Activated naive CD8-positive, alpha-beta T cell treated with anti-CD3 and anti-CD28 coated beads for 36 hours (primary cell): ENCODE measurements around the gene COLGALT1. TPM values are rescaled to one million over a fixed set of nuclear protein-coding genes. Genes with fewer than 3 reads are reported as not detected.

ENCODE experiments used
- DNase-seq: peaks from one replicate; pipeline ENCODE4 v3.0.0; 2021
- H3K27ac Mint-ChIP-seq: one replicate; pipeline ENCODE4 v1.8.0; 2022; ENCODE audit warnings: mild to moderate bottlenecking, moderate library complexity, mixed read lengths
- H3K27me3 Mint-ChIP-seq: one replicate; pipeline ENCODE4 v1.8.0; 2022; ENCODE audit warnings: mild to moderate bottlenecking, mixed read lengths
- H3K36me3 Mint-ChIP-seq: one replicate; pipeline ENCODE4 v1.8.0; 2021; ENCODE audit warnings: mild to moderate bottlenecking, mixed read lengths
- H3K4me1 Mint-ChIP-seq: one replicate; pipeline ENCODE4 v1.8.0; 2021; ENCODE audit warnings: mixed read lengths
- H3K4me3 Mint-ChIP-seq: one replicate; pipeline ENCODE4 v1.8.0; 2022; ENCODE audit warnings: mild to moderate bottlenecking, moderate library complexity, mixed read lengths
- H3K9me3 Mint-ChIP-seq: one replicate; pipeline ENCODE4 v1.8.0; 2022; ENCODE audit warnings: mixed read lengths
- total RNA-seq, 2 experiments: library from RNA; stranded (reverse); gene quantifications; one replicate each; pipeline ENCODE4 v1.2.3, GENCODE V29; 2021

COLGALT1 gene
- total RNA-seq, 2 experiments from 2014 or later = 78.9 to 80.1 TPM

GRCh38 chr19:17627161-17627560, 71.7 kb downstream of the COLGALT1 start:
- Mint-ChIP-seq H3K27me3 (peaks cover 6% of the 10 kb centered on the region), H3K9me3 (no peaks in the 10 kb centered on the region)

GRCh38 chr19:17627921-17628320, 72.5 kb downstream of the COLGALT1 start:
- no peaks in the 10 kb centered on the region for H3K36me3 Mint-ChIP-seq
- DNase-seq = no peak
- H3K4me3 Mint-ChIP-seq = no peak overlapping the region

More at GRCh38 chr19:17627161-17627560, 71.7 kb downstream of the COLGALT1 start:
- peaks cover 2% of the 10 kb centered on the region for H3K4me1 Mint-ChIP-seq
- H3K36me3 Mint-ChIP-seq = no peaks in the 10 kb centered on the region
- no peak overlapping the region for H3K4me3 Mint-ChIP-seq
- H3K27ac Mint-ChIP-seq = no peak overlapping the region
- DNase-seq = no peak

GRCh38 chr19:17629760-17630159, 74.3 kb downstream of the COLGALT1 start:
- no peaks in the 10 kb centered on the region for H3K36me3 Mint-ChIP-seq

More at GRCh38 chr19:17627921-17628320, 72.5 kb downstream of the COLGALT1 start:
- Mint-ChIP-seq H3K4me1 (no peaks in the 10 kb centered on the region), H3K27me3 (peaks cover 6% of the 10 kb centered on the region), H3K27ac (no peak overlapping the region), H3K9me3 (no peaks in the 10 kb centered on the region)

GRCh38 chr19:17632577-17632976, 77.1 kb downstream of the COLGALT1 start:
- H3K4me1 Mint-ChIP-seq = no peaks in the 10 kb centered on the region
- no peaks in the 10 kb centered on the region for H3K36me3 Mint-ChIP-seq
- peaks cover 5% of the 10 kb centered on the region for H3K27me3 Mint-ChIP-seq
- H3K27ac Mint-ChIP-seq = no peak overlapping the region
- no peaks in the 10 kb centered on the region for H3K9me3 Mint-ChIP-seq
- H3K4me3 Mint-ChIP-seq = no peak overlapping the region
- DNase-seq = no peak

More at GRCh38 chr19:17629760-17630159, 74.3 kb downstream of the COLGALT1 start:
- Mint-ChIP-seq H3K27ac (no peak overlapping the region), H3K4me3 (no peak overlapping the region), H3K4me1 (no peaks in the 10 kb centered on the region), H3K27me3 (peaks cover 6% of the 10 kb centered on the region), H3K9me3 (no peaks in the 10 kb centered on the region)
- no peak for DNase-seq

Other genes starting within 250 kb of the COLGALT1 start
- 100 to 1,000 TPM; 122 to 128 TPM for gene MRPL34, start 249.8 kb upstream of the COLGALT1 start, total RNA-seq
- 10 to 100 TPM; 41.0 to 43.6 TPM for gene DDA1, start 246.1 kb upstream of the COLGALT1 start, total RNA-seq
- 1 to 10 TPM; 2.5 to 2.7 TPM for gene ANO8, start 220.8 kb upstream of the COLGALT1 start, total RNA-seq
- 10 to 100 TPM; 49.0 to 49.6 TPM for gene GTPBP3, start 218.1 kb upstream of the COLGALT1 start, total RNA-seq
- gene PLVAP, start 178.3 kb upstream of the COLGALT1 start, total RNA-seq = not detected
- 1 to 10 TPM in 1 of 2 experiments, under 1 TPM in 1; 0.96 to 1.6 TPM for gene CCDC194, start 161.5 kb upstream of the COLGALT1 start, total RNA-seq
- 10 to 100 TPM; 92.6 to 98.6 TPM for gene BST2, start 150.0 kb upstream of the COLGALT1 start, total RNA-seq
- gene MVB12A, start 135.6 kb upstream of the COLGALT1 start, total RNA-seq = 10 to 100 TPM; 26.4 to 27.4 TPM
- not detected for gene TMEM221, start 107.0 kb upstream of the COLGALT1 start, total RNA-seq
- gene NXNL1, start 94.7 kb upstream of the COLGALT1 start, total RNA-seq = not detected
- gene SLC27A1, start 85.1 kb upstream of the COLGALT1 start, total RNA-seq = 1 to 10 TPM; 2.6 to 2.8 TPM
- 10 to 100 TPM; 55.0 to 58.4 TPM for gene PGLS, start 44.0 kb upstream of the COLGALT1 start, total RNA-seq
- gene UNC13A, start 132.7 kb downstream of the COLGALT1 start, total RNA-seq = under 1 TPM in 1 of 2 experiments, not detected in 1; 0.08 TPM
- gene MAP1S, start 163.8 kb downstream of the COLGALT1 start, total RNA-seq = 10 to 100 TPM; 61.0 to 62.2 TPM
- gene FCHO1, start 195.8 kb downstream of the COLGALT1 start, total RNA-seq = 10 to 100 TPM; 35.8 to 38.7 TPM
- not detected for gene B3GNT3, start 239.5 kb downstream of the COLGALT1 start, total RNA-seq